ENCODE measurements around the gene HSD17B1.
"Not testable (repeated sequence)": the region's sequence is repeated elsewhere in the genome, so short reads cannot be mapped to it uniquely, and the experiment has no call there.

HSD17B1 gene

DNA sequence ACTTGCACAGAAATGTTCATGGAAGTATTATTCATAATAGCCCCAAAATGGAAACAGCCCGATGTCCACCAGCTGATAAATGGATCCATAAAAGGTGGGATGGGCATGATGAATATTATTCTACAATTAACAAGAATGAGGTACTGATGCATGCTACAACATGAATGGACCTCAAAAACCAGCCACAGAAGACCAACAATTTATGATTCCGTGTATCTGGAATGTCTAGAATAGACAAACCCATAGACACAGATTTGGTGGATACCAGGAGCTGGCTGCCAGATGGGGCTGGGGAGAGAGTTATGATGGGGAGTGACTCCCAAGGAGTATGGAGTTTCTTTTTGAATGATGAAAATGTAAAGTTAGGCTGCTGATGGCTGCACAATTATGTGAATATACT lies 27.5 kb upstream of the HSD17B1 start:
- DNase-seq (ENCODE audit: low read depth in 3 of 3, low spot score in 1 of 3), result no peak

DNA sequence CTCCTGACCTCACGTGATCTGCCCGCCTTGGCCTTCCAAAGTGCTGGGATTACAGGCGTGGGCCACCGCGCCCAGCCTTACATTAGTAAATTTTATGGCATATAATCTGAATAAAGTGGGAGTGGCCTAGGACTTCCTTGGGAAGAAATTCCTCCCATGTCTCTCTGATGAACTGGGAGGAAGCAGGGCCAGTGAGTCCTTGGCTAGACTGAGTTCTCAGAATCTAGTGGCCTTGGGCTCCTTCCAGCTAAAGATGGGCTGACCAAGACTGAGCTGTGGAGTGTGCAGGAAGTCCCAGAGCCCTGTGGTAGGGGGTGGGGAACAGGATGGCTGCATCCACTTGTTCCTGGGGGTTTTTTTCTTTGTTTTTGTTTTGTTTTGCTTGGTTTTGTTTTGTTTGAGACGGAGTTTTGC lies 26.7 kb upstream of the HSD17B1 start:
- no peak for DNase-seq (ENCODE audit: low read depth in 3 of 3, low spot score in 1 of 3)

DNA sequence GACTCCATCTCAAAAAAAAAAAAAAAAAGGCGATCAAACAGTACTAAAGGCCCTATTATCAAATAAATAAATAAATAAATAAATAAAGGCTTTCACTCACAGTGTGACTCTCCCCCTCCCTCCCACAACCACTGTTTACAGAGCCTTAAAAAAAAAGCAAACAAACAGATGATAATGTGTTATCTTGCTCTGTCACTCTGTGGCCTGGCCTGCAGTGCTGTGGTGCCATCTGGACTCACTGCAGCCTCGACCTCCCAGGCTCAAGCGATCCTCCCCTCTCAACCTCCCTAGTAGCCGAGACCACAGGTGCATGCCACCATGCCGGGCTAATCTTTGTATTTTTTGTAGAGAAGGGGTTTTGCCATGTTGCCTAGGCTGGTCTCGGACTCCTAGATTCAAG lies 24.8 kb upstream of the HSD17B1 start:
- DNase-seq (ENCODE audit: low read depth in 3 of 3, low spot score in 1 of 3), result no peak

DNA sequence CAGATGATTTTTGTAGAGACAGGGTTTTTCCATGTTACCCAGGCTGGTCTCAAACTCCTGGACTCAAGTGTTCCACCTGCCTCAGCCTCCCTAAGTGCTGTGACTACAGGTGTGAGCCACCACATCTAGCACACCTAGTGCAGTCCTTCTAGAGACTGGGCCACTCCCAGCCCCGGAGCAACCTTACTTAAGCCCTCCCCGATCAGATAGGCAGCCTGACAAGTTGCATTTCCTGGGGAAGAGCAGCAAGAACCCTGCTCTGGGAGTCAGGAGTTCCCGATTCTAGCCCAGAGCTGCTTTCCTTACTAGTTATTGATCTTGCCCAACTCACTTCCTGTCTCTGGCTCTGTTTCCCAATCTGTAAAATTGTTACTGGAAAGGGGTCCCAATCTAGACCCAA lies 23.7 kb upstream of the HSD17B1 start:
- no peak for DNase-seq (ENCODE audit: low read depth in 3 of 3, low spot score in 1 of 3)

DNA sequence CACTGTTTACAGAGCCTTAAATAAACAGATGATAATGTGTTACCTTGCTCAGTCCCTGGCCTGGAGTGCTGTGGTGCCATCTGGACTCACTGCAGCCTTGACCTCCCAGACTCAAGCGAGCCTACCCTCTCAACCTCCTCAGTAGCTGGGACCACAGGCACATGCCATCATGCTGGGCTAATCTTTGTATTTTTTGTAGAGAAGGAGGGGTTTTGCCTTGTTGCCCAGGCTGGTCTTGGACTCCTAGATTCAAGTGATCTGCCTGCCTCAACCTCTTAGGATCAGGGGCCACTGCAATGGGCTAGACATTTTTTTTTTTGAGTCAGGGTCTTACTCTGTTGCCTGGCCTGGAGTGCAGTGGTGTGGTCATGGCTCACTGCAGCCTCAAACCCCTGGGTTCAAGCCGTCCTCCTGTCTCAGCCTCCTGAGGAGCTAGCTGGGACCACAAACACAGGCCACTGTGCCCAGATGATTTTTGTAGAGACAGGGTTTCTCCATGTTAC lies 21.7 kb upstream of the HSD17B1 start:
- DNase-seq (ENCODE audit: low read depth in 3 of 3, low spot score in 1 of 3), result no peak

DNA sequence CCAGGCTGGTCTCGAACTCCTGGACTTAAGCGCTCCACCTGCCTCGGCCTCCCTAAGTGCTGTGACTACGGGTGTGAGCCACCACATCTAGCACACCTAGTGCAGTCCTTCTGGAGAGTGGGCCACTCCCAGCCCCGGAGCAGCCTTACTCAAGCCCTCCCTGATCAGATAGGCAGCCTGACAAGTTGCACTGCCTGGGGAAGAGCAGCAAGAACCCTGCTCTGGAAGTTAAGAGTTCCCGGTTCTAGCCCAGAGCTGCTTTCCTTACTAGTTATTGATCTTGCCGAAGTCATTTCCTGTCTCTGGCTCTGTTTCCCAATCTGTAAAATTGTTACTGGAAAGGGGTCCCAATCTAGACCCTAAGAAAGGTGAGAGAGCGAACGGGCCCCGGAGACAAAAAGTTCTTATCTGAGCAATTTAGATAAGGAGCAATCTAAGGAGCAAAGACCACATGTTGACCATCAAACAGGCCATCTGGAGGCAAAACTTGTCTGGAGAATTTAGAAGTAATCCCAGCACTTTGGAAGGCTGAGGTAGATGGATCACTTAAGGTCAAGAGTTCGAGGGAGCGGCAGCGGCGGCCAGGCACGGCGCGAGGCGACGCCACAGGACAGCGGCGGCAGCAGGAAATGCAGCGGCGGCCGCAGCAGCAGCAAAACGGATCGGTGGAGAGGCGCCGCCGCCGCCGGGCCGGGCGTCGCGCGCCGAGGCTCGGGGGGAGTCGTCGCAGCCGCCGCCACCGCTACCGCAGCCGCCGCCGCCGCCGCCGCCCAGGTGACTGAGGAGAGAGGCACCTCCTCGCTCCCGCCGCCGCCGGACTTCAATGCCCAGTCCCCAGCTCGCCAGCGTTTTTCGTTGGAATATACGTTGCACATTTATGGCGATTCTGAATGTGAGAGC lies 21.0 kb upstream of the HSD17B1 start:
- DNase-seq (ENCODE audit: low read depth in 3 of 3, low spot score in 1 of 3), result peak in 2 of 3 donors; percentile 13 to 32

DNA sequence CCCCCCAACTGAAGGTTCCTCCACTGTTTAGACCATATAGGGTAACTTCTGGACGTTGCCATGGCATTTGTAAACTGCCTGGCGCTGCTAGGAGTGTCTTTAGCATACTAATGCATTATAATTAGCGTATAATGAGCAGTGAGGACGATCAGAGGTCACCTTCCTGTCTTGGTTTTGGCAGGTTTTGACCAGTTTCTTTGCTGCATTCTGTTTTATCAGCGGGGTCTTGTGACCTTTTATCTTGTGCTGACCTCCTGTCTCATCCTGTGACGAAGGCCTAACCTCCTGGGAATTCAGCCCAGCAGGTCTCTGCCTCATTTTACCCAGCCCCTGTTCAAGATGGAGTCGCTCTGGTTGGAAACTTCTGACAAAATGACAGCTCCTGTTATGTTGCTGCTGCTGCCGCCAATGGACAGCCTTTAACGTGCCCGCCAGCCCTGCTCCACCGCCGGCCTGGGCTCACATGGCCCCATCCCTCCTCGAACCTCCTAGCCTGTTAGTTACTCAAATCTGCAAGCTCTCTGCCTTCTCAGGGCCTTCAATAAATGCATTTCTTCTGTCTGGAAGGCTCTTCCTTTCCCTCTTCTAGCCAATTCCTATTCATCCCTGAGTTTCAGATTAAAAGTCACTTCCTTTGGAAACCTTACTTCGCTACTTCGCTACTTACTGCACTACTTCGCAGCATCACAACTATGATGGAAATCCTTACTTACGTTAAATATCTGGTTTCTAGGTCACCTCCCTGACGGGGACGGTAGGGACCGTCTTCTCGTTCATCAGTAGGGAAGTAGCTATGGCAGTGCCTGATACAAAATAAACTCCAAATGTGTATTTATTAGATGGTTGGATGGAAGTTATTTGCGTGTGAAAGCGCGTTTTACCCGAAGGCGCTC lies 17.3 kb upstream of the HSD17B1 start:
- DNase-seq (ENCODE audit: low read depth in 3 of 3, low spot score in 1 of 3), result no peak

DNA sequence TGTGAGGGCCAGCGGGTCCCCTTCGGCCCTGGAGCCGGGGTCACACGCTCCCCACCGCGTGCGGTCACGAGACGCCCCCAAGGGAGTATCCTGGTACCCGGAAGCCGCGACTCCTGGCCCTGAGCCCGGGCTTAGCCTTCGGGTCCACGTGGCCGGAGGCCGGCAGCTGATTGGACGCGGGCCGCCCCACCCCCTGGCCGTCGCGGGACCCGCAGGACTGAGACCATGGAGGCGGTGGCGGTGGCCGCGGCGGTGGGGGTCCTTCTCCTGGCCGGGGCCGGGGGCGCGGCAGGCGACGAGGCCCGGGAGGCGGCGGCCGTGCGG lies 16.7 kb upstream of the HSD17B1 start, which contains the start of gene NAGLU:
Gene NAGLU (plus strand): TSS at position 194 of the 324 bp plus-strand sequence. CDS start 32 bp downstream, at position 226.
- peak; percentile 50 to 71 (median 56) for DNase-seq (ENCODE audit: low read depth in 3 of 3, low spot score in 1 of 3)

DNA sequence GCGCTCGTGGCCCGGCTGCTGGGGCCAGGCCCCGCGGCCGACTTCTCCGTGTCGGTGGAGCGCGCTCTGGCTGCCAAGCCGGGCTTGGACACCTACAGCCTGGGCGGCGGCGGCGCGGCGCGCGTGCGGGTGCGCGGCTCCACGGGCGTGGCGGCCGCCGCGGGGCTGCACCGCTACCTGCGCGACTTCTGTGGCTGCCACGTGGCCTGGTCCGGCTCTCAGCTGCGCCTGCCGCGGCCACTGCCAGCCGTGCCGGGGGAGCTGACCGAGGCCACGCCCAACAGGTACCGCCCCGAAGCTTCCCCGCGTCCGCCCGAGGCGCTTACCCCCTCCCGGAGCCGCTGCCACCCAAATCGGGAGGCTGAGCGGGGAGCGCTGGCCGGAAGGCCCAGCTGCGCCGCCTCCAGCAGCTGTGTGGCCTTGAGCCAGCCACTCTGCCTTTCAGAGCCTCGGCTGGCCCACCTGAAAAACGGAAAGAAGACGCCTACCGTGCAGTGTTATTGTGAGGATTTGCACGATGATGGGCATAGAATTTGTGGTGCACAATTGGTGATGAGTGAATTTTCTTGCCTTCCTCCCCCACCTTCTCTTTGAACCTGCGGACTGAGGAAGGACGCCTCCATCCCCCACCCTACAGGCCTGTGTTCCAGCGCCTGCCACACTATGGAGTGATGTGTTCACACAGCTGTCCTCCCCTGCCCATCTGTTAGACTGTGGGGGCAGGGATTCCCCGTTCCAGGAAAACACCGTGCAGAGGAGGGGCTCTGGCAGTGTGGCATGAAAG lies 16.2 kb upstream of the HSD17B1 start:
- DNase-seq (ENCODE audit: low read depth in 3 of 3, low spot score in 1 of 3), result peak in 2 of 3 donors; percentile 30 to 54

DNA sequence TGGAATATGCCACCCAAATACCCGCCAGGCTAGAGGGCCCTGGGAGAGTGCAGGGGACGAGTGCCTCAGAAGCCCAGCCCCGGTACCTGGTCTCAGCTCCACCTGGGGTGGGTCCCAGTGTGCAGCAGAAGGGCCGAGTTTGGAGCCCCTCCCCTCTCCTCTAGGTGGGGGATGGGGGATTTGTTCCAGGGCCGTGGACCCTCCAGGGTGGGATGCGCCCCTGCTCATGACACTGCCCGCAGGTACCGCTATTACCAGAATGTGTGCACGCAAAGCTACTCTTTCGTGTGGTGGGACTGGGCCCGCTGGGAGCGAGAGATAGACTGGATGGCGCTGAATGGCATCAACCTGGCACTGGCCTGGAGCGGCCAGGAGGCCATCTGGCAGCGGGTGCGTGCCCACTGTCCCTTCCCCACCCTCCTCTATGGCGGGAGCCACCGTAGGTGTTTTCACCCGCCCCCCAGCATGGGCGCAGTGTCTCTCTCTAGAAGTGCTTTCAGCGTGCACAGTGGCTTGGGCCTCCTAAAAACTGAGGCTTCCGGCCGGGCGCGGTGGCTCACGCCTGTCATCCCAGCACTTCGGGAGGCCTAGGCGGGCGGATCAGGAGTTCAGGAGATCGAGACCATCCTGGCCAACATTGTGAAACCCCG lies 15.4 kb upstream of the HSD17B1 start:
- DNase-seq (ENCODE audit: low read depth in 3 of 3, low spot score in 1 of 3), result no peak

DNA sequence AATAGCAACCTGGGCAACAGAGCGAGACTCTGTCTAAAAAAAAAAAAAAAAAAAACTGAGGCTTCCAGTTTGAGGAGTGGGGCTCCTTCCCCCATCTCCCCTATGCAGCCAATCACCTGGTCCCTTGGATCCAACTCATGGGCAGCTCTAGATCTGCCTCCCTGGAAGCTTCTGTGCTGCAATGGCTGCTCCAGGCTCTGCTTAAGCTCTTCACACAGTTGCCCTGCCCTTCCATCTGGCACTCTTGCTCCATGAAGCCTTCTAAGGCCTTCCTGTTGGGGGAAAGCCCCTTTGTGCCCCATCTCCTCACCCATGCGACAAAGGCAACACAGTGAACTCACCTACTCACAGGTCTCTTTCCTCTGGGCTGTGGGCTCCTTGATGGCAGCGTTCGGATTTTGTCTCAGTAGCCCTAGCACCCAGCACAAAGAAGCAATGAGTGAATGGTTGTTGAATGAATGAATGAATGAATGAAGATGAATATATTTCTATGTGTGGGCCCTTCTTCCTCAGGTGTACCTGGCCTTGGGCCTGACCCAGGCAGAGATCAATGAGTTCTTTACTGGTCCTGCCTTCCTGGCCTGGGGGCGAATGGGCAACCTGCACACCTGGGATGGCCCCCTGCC lies 14.8 kb upstream of the HSD17B1 start:
- no peak for DNase-seq (ENCODE audit: low read depth in 3 of 3, low spot score in 1 of 3)

DNA sequence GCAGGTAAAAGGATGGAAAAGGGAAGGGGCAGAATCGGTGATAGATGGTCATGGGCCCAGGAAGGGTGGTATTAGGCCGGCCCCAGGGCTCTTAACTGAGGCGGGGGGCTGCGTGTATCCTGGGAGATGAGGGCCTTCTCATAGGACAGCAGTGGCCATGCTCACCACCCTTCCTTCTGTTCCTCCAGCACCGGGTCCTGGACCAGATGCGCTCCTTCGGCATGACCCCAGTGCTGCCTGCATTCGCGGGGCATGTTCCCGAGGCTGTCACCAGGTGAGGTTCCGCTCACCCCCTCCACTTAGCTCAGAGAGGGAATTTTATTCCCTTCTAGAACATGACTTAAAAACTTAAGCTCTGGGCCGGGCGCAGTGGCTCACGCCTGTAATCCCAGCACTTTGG lies 14.2 kb upstream of the HSD17B1 start:
- DNase-seq (ENCODE audit: low read depth in 3 of 3, low spot score in 1 of 3), result no peak

DNA sequence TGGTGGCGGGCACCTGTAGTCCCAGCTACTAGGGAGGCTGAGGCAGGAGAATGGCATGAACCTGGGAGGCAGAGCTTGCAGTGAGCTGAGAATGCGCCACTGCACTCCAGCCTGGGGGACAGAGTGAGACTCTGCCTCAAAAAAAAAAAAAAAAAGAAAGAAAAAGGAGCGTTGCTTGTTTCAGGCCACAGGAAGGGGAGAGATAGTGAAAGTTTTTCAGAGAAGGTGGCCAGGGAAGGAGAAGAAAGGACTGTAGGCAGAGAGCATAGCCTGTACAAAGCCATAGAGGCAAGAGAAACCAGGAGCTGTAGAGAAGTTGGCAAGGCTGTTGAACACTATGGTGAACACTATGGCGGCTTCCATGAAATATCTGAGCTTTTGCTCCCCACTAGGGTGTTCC lies 12.2 kb upstream of the HSD17B1 start:
- not testable (repeated sequence) for DNase-seq (ENCODE audit: low read depth in 3 of 3, low spot score in 1 of 3)

DNA sequence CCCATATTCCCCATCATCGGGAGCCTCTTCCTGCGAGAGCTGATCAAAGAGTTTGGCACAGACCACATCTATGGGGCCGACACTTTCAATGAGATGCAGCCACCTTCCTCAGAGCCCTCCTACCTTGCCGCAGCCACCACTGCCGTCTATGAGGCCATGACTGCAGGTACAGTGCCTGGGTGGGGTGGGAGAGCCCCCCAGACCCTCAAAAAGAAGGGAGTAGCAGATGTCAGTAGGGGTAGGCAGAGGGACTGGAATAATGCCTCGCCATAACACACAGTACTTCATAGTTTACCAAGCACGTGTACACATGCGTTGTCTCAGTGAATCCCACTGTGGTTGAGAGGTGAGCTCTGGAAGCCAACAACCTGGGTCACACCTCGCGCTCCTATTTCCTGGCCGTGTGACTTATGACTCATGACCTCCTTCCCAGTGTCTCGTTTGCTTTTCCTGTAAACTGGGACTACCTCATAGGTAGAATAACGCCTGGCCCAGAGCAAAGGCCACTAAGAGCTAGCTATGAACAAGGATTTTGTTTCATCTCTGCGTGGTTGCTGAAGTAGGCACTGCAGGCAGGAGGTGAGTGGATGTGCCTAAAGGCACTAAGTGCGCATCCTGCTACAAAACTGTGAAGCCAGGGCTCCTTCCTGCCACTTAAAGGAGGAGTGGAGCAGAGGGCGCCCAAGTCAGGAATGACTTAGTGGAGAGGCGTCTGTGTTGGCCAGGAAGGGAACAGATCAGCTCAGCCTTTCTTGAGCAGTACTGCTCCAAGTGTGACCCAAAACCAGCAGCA lies 11.5 kb upstream of the HSD17B1 start:
- DNase-seq (ENCODE audit: low read depth in 3 of 3, low spot score in 1 of 3), result no peak

DNA sequence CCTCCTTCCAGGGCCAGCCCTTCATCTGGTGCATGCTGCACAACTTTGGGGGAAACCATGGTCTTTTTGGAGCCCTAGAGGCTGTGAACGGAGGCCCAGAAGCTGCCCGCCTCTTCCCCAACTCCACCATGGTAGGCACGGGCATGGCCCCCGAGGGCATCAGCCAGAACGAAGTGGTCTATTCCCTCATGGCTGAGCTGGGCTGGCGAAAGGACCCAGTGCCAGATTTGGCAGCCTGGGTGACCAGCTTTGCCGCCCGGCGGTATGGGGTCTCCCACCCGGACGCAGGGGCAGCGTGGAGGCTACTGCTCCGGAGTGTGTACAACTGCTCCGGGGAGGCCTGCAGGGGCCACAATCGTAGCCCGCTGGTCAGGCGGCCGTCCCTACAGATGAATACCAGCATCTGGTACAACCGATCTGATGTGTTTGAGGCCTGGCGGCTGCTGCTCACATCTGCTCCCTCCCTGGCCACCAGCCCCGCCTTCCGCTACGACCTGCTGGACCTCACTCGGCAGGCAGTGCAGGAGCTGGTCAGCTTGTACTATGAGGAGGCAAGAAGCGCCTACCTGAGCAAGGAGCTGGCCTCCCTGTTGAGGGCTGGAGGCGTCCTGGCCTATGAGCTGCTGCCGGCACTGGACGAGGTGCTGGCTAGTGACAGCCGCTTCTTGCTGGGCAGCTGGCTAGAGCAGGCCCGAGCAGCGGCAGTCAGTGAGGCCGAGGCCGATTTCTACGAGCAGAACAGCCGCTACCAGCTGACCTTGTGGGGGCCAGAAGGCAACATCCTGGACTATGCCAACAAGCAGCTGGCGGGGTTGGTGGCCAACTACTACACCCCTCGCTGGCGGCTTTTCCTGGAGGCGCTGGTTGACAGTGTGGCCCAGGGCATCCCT lies 9.3 kb upstream of the HSD17B1 start:
- DNase-seq (ENCODE audit: low read depth in 3 of 3, low spot score in 1 of 3), result no peak

DNA sequence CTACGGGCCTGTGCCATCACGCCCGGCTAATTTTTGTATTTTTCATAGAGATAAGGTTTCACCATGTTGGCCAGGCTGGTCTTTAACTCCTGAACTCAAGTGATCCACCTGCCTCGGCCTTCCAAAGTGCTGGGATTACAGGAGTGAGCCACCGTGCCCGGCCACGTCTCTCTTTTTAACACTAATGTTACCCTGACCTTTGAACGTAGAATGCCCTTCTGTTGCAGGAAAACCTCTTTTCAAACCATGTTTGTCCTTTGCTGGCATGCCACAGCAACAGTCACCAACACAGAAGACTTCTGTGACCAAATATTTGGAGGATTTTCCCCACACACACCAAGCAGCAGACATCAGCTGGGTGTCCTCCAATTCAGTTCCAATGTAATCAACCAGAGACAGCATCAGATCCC lies 7.8 kb upstream of the HSD17B1 start:
- no peak for DNase-seq (ENCODE audit: low read depth in 3 of 3, low spot score in 1 of 3)

DNA sequence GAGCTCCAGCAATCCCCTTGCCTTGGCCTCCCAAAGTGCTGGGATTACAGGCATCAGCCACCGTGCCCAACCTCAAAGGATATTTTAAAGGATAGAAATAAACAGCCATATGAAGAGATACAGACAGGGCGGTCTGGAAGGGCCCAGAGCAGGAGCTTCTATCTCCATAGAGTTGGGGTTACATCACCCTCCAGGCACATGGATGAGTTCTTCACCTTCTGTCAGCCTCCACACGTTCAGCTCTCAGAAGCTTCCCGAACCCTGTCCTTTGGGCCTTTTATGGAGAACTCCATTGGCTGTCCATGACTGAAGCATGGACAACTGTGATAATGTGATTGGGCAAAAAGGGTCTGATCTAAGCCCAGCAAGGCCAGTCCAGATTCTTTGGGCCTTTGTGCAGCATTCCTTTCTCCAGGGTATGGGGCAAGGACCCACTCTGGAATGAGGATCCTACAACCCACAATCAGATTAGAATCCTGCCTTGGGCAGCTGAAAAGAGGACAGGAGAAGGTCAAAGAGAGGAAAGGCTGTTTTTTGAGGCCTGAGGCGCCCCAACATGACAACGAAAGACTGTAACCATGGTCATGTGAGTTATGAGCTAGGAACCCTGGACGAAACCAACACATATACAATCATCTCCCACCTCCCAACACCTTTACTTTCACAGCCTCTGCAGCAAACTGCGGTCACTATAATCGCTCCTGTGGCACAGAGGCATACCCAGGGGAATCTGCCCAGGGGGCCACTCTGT lies 6.8 kb upstream of the HSD17B1 start:
- DNase-seq (ENCODE audit: low read depth in 3 of 3, low spot score in 1 of 3), result not testable (repeated sequence)

Data from stimulated activated CD4-positive, alpha-beta T cell treated with anti-CD3 and anti-CD28 coated beads, TNF-alpha, amount 100 ng/mL, for 1 hour (primary cell).